ENCODE measurements around the gene AP4M1.

GRCh38 chr7:100105534-100105933, 4.1 kb downstream of the AP4M1 start:
- TF ChIP-seq CTCF (IDR thresholded peaks at IDR 0.05) (no peak), POLR2A (IDR thresholded peaks at IDR 0.05) (no peak)
